CD4-positive, CD25-positive, alpha-beta regulatory T cell (primary cell): ENCODE data around the gene CCDC136. TPM values are rescaled to one million over a fixed set of nuclear protein-coding genes. Genes with fewer than 3 reads are reported as not detected.

Experiments used
- ATAC-seq, 2 donors: fragments of 150-1000 bp; cut with Tn5 transposase; one replicate each; pipeline ENCODE4 v1.10.0; 2021; ENCODE audit warnings: low read depth in 2 of 2, moderate number of reproducible peaks in 2 of 2, moderate library complexity in 1 of 2
- DNase-seq, 3 donors: peaks; one replicate each; pipeline versions ENCODE4 v3.0.0 to v3.0.0-alpha.2; 2012 to 2022; ENCODE audit warnings: mixed read lengths in 1 of 3
- H3K27ac ChIP-seq: one replicate; pipeline ENCODE4 v1.7.0; 2013; ENCODE audit warnings: mild to moderate bottlenecking, low read length; ENCODE audit not compliant: insufficient read depth, poor library complexity, severe bottlenecking
- H3K27me3 ChIP-seq: one replicate; pipeline ENCODE4 v1.7.0; 2013; ENCODE audit warnings: low read length; ENCODE audit not compliant: control insufficient read depth, insufficient read depth
- H3K36me3 ChIP-seq: one replicate; pipeline ENCODE4 v1.7.0; 2013; ENCODE audit warnings: mild to moderate bottlenecking, low read length, moderate library complexity; ENCODE audit not compliant: control insufficient read depth, insufficient read depth
- H3K4me1 ChIP-seq: 2 replicates; pipeline ENCODE4 v1.7.0; 2013; ENCODE audit warnings: mild to moderate bottlenecking, low read length; ENCODE audit not compliant: insufficient read depth, control insufficient read depth, poor library complexity, severe bottlenecking
- H3K4me3 ChIP-seq: one replicate; pipeline ENCODE4 v1.7.0; 2013; ENCODE audit warnings: low read depth, mild to moderate bottlenecking, low read length, moderate library complexity
- H3K9me3 ChIP-seq, 2 experiments: 1 replicate in 1 of 2; 2 replicates in 1 of 2; pipeline ENCODE4 v1.7.0; 2013; ENCODE audit warnings: low read length in 2 of 2, mild to moderate bottlenecking in 1 of 2, moderate library complexity in 1 of 2; ENCODE audit not compliant: control insufficient read depth in 2 of 2
- H3K27ac Mint-ChIP-seq, 3 donors: one replicate each; pipeline ENCODE4 v1.8.0; 2020 to 2022; ENCODE audit warnings: mild to moderate bottlenecking in 3 of 3, mixed read lengths in 3 of 3, moderate library complexity in 2 of 3
- H3K27me3 Mint-ChIP-seq: one replicate; pipeline ENCODE4 v1.8.0; 2022; ENCODE audit warnings: mild to moderate bottlenecking, mixed read lengths
- H3K36me3 Mint-ChIP-seq: one replicate; pipeline ENCODE4 v1.8.0; 2020; ENCODE audit warnings: mixed read lengths
- H3K4me1 Mint-ChIP-seq, 4 donors: one replicate each; pipeline ENCODE4 v1.8.0; 2020 to 2022; ENCODE audit warnings: mixed read lengths in 4 of 4, mild to moderate bottlenecking in 1 of 4
- H3K4me3 Mint-ChIP-seq, 4 donors: one replicate each; pipeline ENCODE4 v1.8.0; 2020 to 2022; ENCODE audit warnings: mild to moderate bottlenecking in 4 of 4, mixed read lengths in 4 of 4, moderate library complexity in 3 of 4
- H3K9me3 Mint-ChIP-seq, 7 donors: one replicate each; pipeline ENCODE4 v1.8.0; 2020 to 2022; ENCODE audit warnings: mixed read lengths in 7 of 7, mild to moderate bottlenecking in 3 of 7, moderate library complexity in 2 of 7
- polyA plus RNA-seq, 4 donors: library from polyadenylated mRNA; unstranded; fragments of 300-500 nt; fragmentation: Illumina TruSeq; gene quantifications; one replicate each; pipeline ENCODE4 v1.2.3, GENCODE V29; 2021
- total RNA-seq: library from RNA; stranded (reverse); gene quantifications from one replicate; pipeline ENCODE4 v1.2.3, GENCODE V29; 2022

The CCDC136 gene
- 14.1 TPM for total RNA-seq
- 1 to 10 TPM in 2 of 4 donors, under 1 TPM in 2; 0.48 to 2.9 (median 1.1) TPM for polyA plus RNA-seq

DNA sequence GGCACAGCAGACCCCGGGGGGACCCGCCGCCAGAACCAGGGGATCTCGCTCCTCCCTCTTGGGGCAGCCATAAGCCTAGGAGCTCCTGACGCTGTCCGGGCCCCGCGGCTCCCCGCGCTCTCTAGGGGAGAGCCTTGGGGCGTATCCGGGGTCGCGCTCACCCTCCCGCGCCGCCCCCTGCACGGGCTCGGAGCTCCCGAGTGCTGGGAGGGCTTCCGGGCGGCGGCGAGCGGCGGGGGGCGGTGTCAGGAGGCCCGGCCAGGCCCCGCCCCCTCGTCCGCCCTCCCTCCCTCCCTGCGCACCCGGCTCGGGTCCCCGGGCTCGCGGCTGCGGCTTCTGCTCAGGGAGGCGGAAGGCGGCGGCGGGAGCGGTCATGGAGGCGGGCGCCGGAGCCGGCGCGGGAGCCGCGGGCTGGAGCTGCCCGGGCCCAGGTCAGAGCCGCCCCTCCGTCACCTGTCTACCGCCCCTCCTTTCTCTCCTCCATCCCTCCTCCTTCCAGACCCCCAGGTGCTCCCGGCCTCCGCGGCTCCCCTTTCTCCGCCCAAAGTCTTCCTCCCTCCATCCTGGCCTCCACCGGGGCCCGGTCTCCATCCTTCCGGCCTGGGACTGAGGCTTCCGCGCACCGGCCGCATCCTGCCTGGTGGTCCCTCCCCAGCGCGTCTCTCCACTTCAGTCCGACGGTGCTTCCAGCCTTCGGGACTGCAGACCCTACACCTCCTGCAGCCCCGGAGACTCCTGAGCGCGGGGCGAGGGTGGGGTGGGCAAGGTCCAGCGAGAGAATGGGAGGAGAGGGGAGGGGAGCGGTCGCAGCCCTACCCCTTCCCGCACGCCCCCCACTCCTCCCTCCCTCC, at the start of gene CCDC136:
TSS of gene CCDC136 (plus strand) at position 848 of the 851 bp plus-strand sequence. CDS start 444 bp downstream, outside the sequence.
- ATAC-seq (peak; percentile 88), DNase-seq (peak; percentile 78 to 82 (median 80))
- H3K4me1 Mint-ChIP-seq = peaks cover 0 to 27% (median 14%) of the 10 kb centered on the region in 4 donors
- peak within 1 kb of the TSS; percentile 81 to 94 (median 84) for H3K4me3 Mint-ChIP-seq
- H3K36me3 Mint-ChIP-seq = peaks cover 7% of the 10 kb centered on the region
- no peaks in the 10 kb centered on the region for H3K9me3 Mint-ChIP-seq
- H3K27ac Mint-ChIP-seq = peak within 1 kb of the TSS in 2 of 3 donors; percentile 51 to 69
- Histone ChIP-seq H3K9me3 (no peaks in the 10 kb centered on the region), H3K27ac (peak within 1 kb of the TSS; percentile 49), H3K4me3 (peak within 1 kb of the TSS; percentile 41), H3K4me1 (peaks cover 17% of the 10 kb centered on the region), H3K36me3 (no peaks in the 10 kb centered on the region), H3K27me3 (no peaks in the 10 kb centered on the region)
- peaks cover 4% of the 10 kb centered on the region for H3K27me3 Mint-ChIP-seq

DNA sequence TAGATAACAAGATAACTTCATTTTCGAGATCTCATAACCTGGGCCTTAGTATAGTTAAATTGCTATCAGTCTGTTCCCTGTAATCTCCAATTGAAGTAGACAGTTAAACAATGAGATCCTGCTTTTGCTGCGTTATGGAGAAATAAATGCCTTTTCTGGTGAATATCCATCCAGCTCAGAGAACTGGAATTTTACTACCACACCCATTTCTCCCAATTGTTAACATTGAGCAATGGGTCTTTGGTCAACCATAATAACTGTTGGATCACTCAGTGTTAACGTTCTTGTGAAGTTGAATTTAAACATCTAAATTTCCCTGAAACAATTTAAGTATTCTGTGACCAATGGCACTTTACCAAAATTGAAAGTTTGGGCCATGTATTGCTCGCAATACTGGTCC, 49.6 kb upstream of the CCDC136 start:
- no peaks in the 10 kb centered on the region for H3K27me3 Mint-ChIP-seq
- ATAC-seq (no peak), DNase-seq (no peak)
- Histone ChIP-seq H3K4me1 (peaks cover 24% of the 10 kb centered on the region), H3K36me3 (no peaks in the 10 kb centered on the region), H3K9me3 (no peaks in the 10 kb centered on the region), H3K4me3 (no peak overlapping the region), H3K27me3 (no peaks in the 10 kb centered on the region), H3K27ac (peak overlapping the region; percentile 15)
- H3K27ac Mint-ChIP-seq = no peak overlapping the region
- peaks cover 27 to 68% (median 48%) of the 10 kb centered on the region in 4 donors for H3K4me1 Mint-ChIP-seq
- no peaks in the 10 kb centered on the region for H3K9me3 Mint-ChIP-seq
- peaks cover 7% of the 10 kb centered on the region for H3K36me3 Mint-ChIP-seq
- H3K4me3 Mint-ChIP-seq = peak overlapping the region in 1 of 4 donors; percentile 17

DNA sequence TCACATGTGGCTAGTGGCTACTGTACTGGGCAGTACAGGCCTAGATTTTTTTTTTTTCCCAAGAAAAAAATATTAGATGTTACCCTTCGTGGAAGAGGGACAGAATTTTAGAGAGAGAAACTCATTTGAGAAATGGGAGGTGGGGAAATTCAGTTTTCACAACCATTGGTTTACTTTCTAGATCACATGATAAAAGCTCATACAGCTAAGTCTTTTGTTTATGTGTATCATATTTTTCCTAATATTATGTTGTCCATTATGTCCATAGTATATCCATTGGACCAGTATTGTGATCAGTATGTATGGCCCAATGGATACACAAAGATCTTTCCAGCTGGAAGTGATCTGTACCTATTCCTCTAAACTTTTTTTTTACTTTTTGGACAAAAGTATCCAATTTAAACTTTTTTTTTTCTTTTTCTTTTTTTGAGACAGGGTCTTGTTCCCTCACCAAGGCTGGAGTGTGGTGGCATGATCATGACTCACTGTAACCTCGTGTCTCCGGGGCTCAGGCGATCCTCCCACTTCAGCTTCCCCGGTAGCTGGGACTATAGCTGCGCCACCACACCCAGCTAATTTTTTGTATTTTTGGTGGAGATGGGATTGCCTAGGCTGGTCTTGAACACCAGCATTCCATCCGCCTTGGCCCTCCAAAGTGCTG, 48.5 kb upstream of the CCDC136 start:
- H3K27ac Mint-ChIP-seq = no peak overlapping the region
- Histone ChIP-seq H3K27me3 (no peaks in the 10 kb centered on the region), H3K4me1 (peaks cover 20% of the 10 kb centered on the region), H3K27ac (no peak overlapping the region), H3K4me3 (no peak overlapping the region), H3K9me3 (no peaks in the 10 kb centered on the region), H3K36me3 (peaks cover 10% of the 10 kb centered on the region)
- peaks cover 23 to 70% (median 52%) of the 10 kb centered on the region in 4 donors for H3K4me1 Mint-ChIP-seq
- peaks cover 7% of the 10 kb centered on the region for H3K36me3 Mint-ChIP-seq
- DNase-seq (no peak), ATAC-seq (no peak)
- no peaks in the 10 kb centered on the region for H3K9me3 Mint-ChIP-seq
- H3K4me3 Mint-ChIP-seq = no peak overlapping the region
- no peaks in the 10 kb centered on the region for H3K27me3 Mint-ChIP-seq

DNA sequence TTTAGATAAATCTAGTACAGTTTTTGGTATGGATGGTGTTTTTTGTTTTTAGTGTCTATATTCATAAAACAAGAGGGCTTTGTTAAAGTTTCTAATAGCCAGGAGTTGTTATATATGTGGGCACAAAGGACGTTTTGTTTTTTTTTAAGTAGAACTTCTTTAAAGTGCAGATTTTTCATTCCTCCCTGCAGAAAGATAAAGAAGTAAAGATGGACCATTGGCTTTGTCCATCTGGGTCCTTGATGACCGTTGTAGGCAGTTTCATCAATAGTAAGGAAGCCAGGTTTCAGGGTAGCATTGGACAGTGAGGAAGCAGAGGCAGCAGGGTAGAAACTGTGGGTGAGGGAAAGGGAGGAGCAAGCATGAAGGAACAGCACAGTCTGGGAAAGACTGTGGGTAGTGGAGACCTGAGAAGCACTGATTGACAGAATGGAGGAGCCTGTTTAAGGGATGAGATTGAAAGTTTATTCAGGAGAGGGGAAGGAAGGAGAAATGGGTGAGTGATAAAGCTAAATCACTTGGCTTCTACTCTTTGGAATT, 47.3 kb upstream of the CCDC136 start:
- Histone ChIP-seq H3K9me3 (no peaks in the 10 kb centered on the region), H3K36me3 (peaks cover 21% of the 10 kb centered on the region), H3K27ac (no peak overlapping the region), H3K4me1 (peaks cover 14% of the 10 kb centered on the region), H3K27me3 (no peaks in the 10 kb centered on the region), H3K4me3 (no peak overlapping the region)
- no peak for DNase-seq
- no peak for ATAC-seq
- H3K4me1 Mint-ChIP-seq = peaks cover 18 to 69% (median 51%) of the 10 kb centered on the region in 4 donors
- no peaks in the 10 kb centered on the region for H3K27me3 Mint-ChIP-seq
- peak overlapping the region in 2 of 4 donors; percentile 2 to 14 for H3K4me3 Mint-ChIP-seq
- peaks cover 14% of the 10 kb centered on the region for H3K36me3 Mint-ChIP-seq
- H3K27ac Mint-ChIP-seq = peak overlapping the region in 2 of 3 donors; percentile 3 to 66
- H3K9me3 Mint-ChIP-seq = no peaks in the 10 kb centered on the region

DNA sequence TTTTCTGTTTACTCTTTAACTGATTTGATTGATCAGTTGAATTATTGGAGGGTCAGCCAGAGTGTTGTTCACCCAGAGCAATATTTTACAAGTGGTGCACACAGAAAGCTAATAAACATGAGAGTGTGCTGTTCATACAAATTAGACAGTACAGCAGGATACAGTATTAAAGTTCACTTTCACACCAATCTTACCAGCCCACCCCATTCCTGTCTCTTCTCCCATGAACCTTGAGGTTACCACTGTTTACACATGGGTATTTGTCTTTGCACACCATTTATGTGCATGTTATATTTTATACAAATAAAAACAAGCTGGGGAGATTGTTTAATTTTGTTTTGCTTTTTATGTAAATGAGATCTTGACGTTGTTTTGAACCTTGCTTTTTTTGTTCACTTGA, 46.1 kb upstream of the CCDC136 start:
- ATAC-seq = no peak
- H3K4me1 ChIP-seq = peaks cover 4% of the 10 kb centered on the region
- peaks cover 14% of the 10 kb centered on the region for H3K36me3 Mint-ChIP-seq
- H3K27me3 ChIP-seq = no peaks in the 10 kb centered on the region
- no peaks in the 10 kb centered on the region for H3K9me3 Mint-ChIP-seq
- H3K27ac Mint-ChIP-seq = peak overlapping the region in 1 of 3 donors; percentile 38
- H3K4me1 Mint-ChIP-seq = peaks cover 16 to 57% (median 41%) of the 10 kb centered on the region in 4 donors
- DNase-seq = no peak
- H3K4me3 ChIP-seq = no peak overlapping the region
- H3K36me3 ChIP-seq = peaks cover 32% of the 10 kb centered on the region
- H3K27me3 Mint-ChIP-seq = no peaks in the 10 kb centered on the region
- H3K27ac ChIP-seq = no peak overlapping the region
- no peaks in the 10 kb centered on the region for H3K9me3 ChIP-seq
- H3K4me3 Mint-ChIP-seq = peak overlapping the region in 1 of 4 donors; percentile 10

DNA sequence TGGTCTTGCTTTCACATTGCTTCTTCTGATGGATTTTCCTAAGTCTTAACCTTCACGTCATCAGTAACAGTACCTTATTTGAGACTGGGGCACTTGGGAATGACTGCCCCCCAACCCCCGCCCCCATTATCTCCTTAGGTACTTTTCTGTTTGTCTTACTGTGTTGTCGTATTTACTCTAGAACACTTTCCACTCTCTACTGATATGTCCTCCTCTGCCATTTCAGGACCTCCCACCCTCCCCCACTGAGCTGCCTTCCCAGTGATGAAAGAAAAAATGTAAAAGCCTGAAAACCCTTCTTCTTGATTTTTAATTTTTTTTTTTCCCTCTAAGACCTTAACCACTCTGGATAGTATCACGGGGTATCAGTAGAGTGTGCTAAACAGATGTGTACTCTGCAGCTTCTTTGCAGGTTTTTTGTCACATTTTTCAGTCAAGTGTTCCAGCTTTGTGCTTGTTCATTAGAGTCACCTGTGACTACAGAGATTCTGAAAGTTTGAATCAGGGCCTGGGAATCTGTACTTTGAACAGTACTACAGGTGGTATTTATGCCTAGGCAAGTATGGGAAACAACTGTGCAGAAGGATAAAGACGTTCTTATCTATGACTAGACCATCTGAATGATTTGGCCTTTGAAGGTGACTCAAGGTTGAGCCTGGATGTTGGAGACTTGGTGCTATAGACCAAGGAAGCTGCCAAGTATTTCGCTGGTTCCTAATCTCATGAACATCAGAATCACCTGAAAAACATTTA, 44.3 kb upstream of the CCDC136 start:
- no peaks in the 10 kb centered on the region for H3K9me3 Mint-ChIP-seq
- H3K27me3 ChIP-seq = no peaks in the 10 kb centered on the region
- no peaks in the 10 kb centered on the region for H3K9me3 ChIP-seq
- H3K4me3 Mint-ChIP-seq = no peak overlapping the region
- H3K27ac ChIP-seq = no peak overlapping the region
- no peaks in the 10 kb centered on the region for H3K27me3 Mint-ChIP-seq
- DNase-seq = no peak
- H3K4me3 ChIP-seq = no peak overlapping the region
- ATAC-seq = no peak
- no peaks in the 10 kb centered on the region for H3K4me1 ChIP-seq
- peaks cover 35% of the 10 kb centered on the region for H3K36me3 ChIP-seq
- H3K36me3 Mint-ChIP-seq = peaks cover 14% of the 10 kb centered on the region
- H3K4me1 Mint-ChIP-seq = peaks cover 17 to 41% (median 28%) of the 10 kb centered on the region in 4 donors
- H3K27ac Mint-ChIP-seq = peak overlapping the region in 1 of 3 donors; percentile 12

DNA sequence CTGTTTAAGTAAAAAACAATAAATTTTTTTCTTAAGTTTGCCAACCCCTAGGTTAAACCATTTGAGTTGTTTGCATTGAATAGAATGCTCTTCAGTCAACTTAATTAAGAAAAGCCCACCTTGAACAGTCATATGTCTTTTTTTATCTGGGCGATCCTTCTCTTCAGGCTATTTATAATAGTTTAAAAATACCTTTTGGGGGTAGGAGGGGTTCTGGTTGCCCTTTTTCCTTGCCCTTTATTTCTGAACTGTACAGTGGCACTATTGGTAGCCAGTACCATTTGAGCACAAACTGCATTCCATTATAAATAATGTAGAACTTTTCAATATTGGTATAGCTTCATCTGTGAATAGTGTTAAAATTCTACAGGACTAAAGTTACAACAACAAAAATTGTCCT, 39.5 kb upstream of the CCDC136 start:
- Mint-ChIP-seq H3K4me3 (no peak overlapping the region), H3K9me3 (no peaks in the 10 kb centered on the region), H3K36me3 (peaks cover 31% of the 10 kb centered on the region), H3K27ac (no peak overlapping the region), H3K27me3 (no peaks in the 10 kb centered on the region), H3K4me1 (peaks cover 9 to 14% (median 12%) of the 10 kb centered on the region in 4 donors)
- ATAC-seq (no peak), DNase-seq (no peak)
- H3K27me3 ChIP-seq = no peaks in the 10 kb centered on the region
- H3K36me3 ChIP-seq = peaks cover 66% of the 10 kb centered on the region
- no peak overlapping the region for H3K27ac ChIP-seq
- H3K4me1 ChIP-seq = no peaks in the 10 kb centered on the region
- H3K9me3 ChIP-seq = no peaks in the 10 kb centered on the region
- no peak overlapping the region for H3K4me3 ChIP-seq
